HCT116 (cell line): ENCODE data around the gene GNS. TPM values are rescaled to one million over a fixed set of nuclear protein-coding genes. Genes with fewer than 3 reads are reported as not detected.
"Not testable (repeated sequence)": the region's sequence is repeated elsewhere in the genome, so short reads cannot be mapped to it uniquely, and the experiment has no call there.

ENCODE experiments used
- ATAC-seq: fragments of 200-7000 bp; cut with Tn5 transposase; 2 replicates; pipeline ENCODE4 v1.9.1; 2020; ENCODE audit warnings: mild to moderate bottlenecking, moderate library complexity
- BruUV-seq: library from RNA; stranded (reverse); fragments of 400-500 nt; replicated peaks from 2 replicates; lab custom pipeline; 2021; lab: Mats Ljungman, UMichigan
- CTCF ChIA-PET: fragments of 300-600 bp; sonication (Branson Sonifier 250); formaldehyde crosslinking; loops from one replicate; lab custom pipeline; 2021; ENCODE audit warnings: antibody characterized with exemption; lab: Charles Lee
- POLR2A ChIA-PET: fragments of 300-600, 350-600 bp; sonication (Branson Sonifier 250); formaldehyde crosslinking; loops from one replicate; lab custom pipeline; 2021; ENCODE audit warnings: antibody characterized with exemption; lab: Charles Lee
- RAD21 ChIA-PET, 2 experiments: fragments of 300-600 bp; sonication (Branson Sonifier 250); formaldehyde crosslinking; loops; one replicate each; lab custom pipeline; 2023; ENCODE audit warnings: low total read pairs in 2 of 2; ENCODE audit not compliant: uncharacterized antibody in 2 of 2, unreplicated experiment in 2 of 2, low non-redundant PET in 1 of 2; lab: Charles Lee
- DNase-seq: peaks from one replicate; pipeline ENCODE4 v3.0.0-alpha.2; 2010; ENCODE audit warnings: low read depth, low spot score
- H2AFZ ChIP-seq: fragments of 200-600 bp; shearing (Covaris generic), sonication (generic); 2 replicates; pipeline ENCODE4 v1.6.1; 2017; ENCODE audit warnings: low read depth, mixed run types, mixed read lengths, antibody characterized with exemption, low read length; ENCODE audit not compliant: poor library complexity, severe bottlenecking
- H3K27ac ChIP-seq: 2 replicates; pipeline ENCODE4 v1.5.1; 2012; ENCODE audit warnings: low read depth, low read length
- H3K27me3 ChIP-seq: fragments of 200-600 bp; sonication (generic); 2 replicates; pipeline ENCODE4 v1.6.1; 2016; ENCODE audit warnings: mixed run types, low read length, mixed read lengths; ENCODE audit not compliant: insufficient read depth
- H3K36me3 ChIP-seq, 2 experiments: fragments of 200-500 bp in 1 of 2; fragments of 200-600 bp in 1 of 2; sonication (Bioruptor generic) in 1 of 2; sonication (generic) in 1 of 2; 2 replicates each; pipeline versions ENCODE4 v1.5.1 to v1.6.1; 2014 to 2016; ENCODE audit warnings: low read length in 2 of 2, inconsistent platforms in 1 of 2, mixed read lengths in 1 of 2, mixed run types in 1 of 2; ENCODE audit not compliant: insufficient read depth in 2 of 2, control insufficient read depth in 1 of 2
- H3K4me1 ChIP-seq, 2 experiments: fragments of 200-600 bp in 1 of 2; sonication (generic) in 1 of 2; 2 replicates each; pipeline versions ENCODE4 v1.5.1 to v1.6.1; 2012 to 2017; ENCODE audit warnings: low read length in 2 of 2, inconsistent platforms in 1 of 2, mild to moderate bottlenecking in 1 of 2, mixed read lengths in 1 of 2, mixed run types in 1 of 2, moderate library complexity in 1 of 2; ENCODE audit not compliant: insufficient read depth in 2 of 2, control insufficient read depth in 1 of 2
- H3K4me2 ChIP-seq: fragments of 200-600 bp; sonication (generic); 2 replicates; pipeline ENCODE4 v1.6.1; 2017; ENCODE audit warnings: mixed run types, low read length, mixed read lengths
- H3K4me3 ChIP-seq, 2 experiments: fragments of 200-600 bp in 1 of 2; sonication (generic) in 1 of 2; replicated peaks in 1 of 2; 2 replicates each; pipeline ENCODE4 v1.5.1; 2011 to 2016; ENCODE audit warnings: low read length in 2 of 2, control low read depth in 1 of 2, low read depth in 1 of 2, mild to moderate bottlenecking in 1 of 2, mixed read lengths in 1 of 2, mixed run types in 1 of 2
- H3K79me2 ChIP-seq: fragments of 200-600 bp; sonication (generic); 2 replicates; pipeline ENCODE4 v1.6.1; 2017; ENCODE audit warnings: mild to moderate bottlenecking, mixed run types, low read length, moderate library complexity, mixed read lengths; ENCODE audit not compliant: insufficient read depth
- H3K9ac ChIP-seq: fragments of 200-600 bp; sonication (generic); 2 replicates; pipeline ENCODE4 v1.6.1; 2016; ENCODE audit warnings: low read length, mixed read lengths
- H3K9me2 ChIP-seq: fragments of 200-600 bp; sonication (generic), shearing (Covaris generic); 2 replicates; pipeline ENCODE4 v1.6.1; 2017; ENCODE audit warnings: mixed run types, mild to moderate bottlenecking, moderate library complexity; ENCODE audit not compliant: insufficient read depth
- H3K9me3 ChIP-seq, 2 experiments: fragments of 200-500 bp in 1 of 2; fragments of 200-600 bp in 1 of 2; sonication (Bioruptor generic) in 1 of 2; sonication (generic) in 1 of 2; 2 replicates each; pipeline ENCODE4 v1.6.1; 2014 to 2017; ENCODE audit warnings: low read length in 2 of 2, mixed read lengths in 2 of 2, inconsistent platforms in 1 of 2, low read depth in 1 of 2, mild to moderate bottlenecking in 1 of 2, mixed run types in 1 of 2, moderate library complexity in 1 of 2; ENCODE audit not compliant: control insufficient read depth in 1 of 2, insufficient read depth in 1 of 2
- H4K20me1 ChIP-seq: fragments of 200-600 bp; sonication (generic), shearing (Covaris generic); 2 replicates; pipeline ENCODE4 v1.6.1; 2017; ENCODE audit warnings: mixed run types, mild to moderate bottlenecking, moderate library complexity; ENCODE audit not compliant: insufficient read depth
- CTCF ChIP-seq, 3 experiments: fragments of 200-600 bp in 1 of 3; sonication (generic) in 1 of 3; IDR thresholded peaks in 2 of 3; conservative IDR thresholded peaks in 1 of 3; 2 replicates each; pipeline ENCODE4 v1.5.1; 2012 to 2017; ENCODE audit warnings: low read depth in 2 of 3, low read length in 2 of 3, antibody characterized with exemption in 1 of 3, borderline replicate concordance in 1 of 3, control low read depth in 1 of 3, mild to moderate bottlenecking in 1 of 3, mixed read lengths in 1 of 3, mixed run types in 1 of 3, moderate library complexity in 1 of 3; ENCODE audit not compliant: insufficient read depth in 1 of 3
- POLR2A ChIP-seq: IDR thresholded peaks from 2 replicates; pipeline ENCODE4 v1.7.0; 2011; ENCODE audit warnings: borderline replicate concordance; ENCODE audit not compliant: insufficient read depth, insufficient read length; ENCODE audit errors: extremely low read depth
- RAD21 ChIP-seq: IDR thresholded peaks from 2 replicates; pipeline ENCODE4 v1.6.1; 2012; ENCODE audit warnings: low read depth, mild to moderate bottlenecking
- intact Hi-C: fragments of 100-400 bp; cut with micrococcal nuclease; formaldehyde crosslinking; loops from 2 replicates; pipeline ENCODE4 v1.10.0; 2022
- total RNA-seq: library from RNA; stranded (reverse); gene quantifications from one replicate; pipeline ENCODE4 v1.2.1, GENCODE V29; 2021; ENCODE audit not compliant: unreplicated experiment

Gene GNS
- total RNA-seq, 1 experiment from 2014 or later = 45.7 TPM

GRCh38 chr12:64802180-64802775, 43.1 kb upstream of the GNS start:
- H3K4me3 ChIP-seq, H3K27me3 ChIP-seq, H3K9ac ChIP-seq, BruUV-seq, H3K27ac ChIP-seq, H3K9me2 ChIP-seq, H3K9me3 ChIP-seq, H2AFZ ChIP-seq, H3K36me3 ChIP-seq, DNase-seq: not testable (repeated sequence)
- H4K20me1 ChIP-seq = peaks cover 14% of the 10 kb centered on the region; the same call in 1 of the 2 replicates
- intact Hi-C loops = loop anchor here (5.0 kb wide), 1 partner anchor 320 kb away; the partner anchor contains the start of gene WIF1
- peak; percentile 88 for ATAC-seq
- H3K79me2 ChIP-seq = peaks cover 53% of the 10 kb centered on the region
- CTCF ChIA-PET = interaction anchor here (0.7 to 2.4 kb wide), 30 partner anchors 8 to 1318 kb away, joined by 3 to 25 read pairs (median 5); partner anchors contain the start of gene LEMD3
- POLR2A ChIA-PET = interaction anchor here (1.1 kb wide), 1 partner anchor 22 kb away, joined by 5 read pairs; no protein-coding TSS in a partner anchor
- H3K4me1 ChIP-seq = peaks cover 0 to 12% of the 10 kb centered on the region in 2 experiments; a peak in 1 of 4 replicates
- RAD21 ChIA-PET = interaction anchor here in 1 of 2 experiments (1.1 kb wide), 1 partner anchor 267 kb away, joined by 3 read pairs; no protein-coding TSS in a partner anchor
- H3K4me2 ChIP-seq = 0 out of 2 replicates have a peak overlapping the region, but pooled peaks have one; percentile 3
- peak; percentile 63 for TF ChIP-seq RAD21
- peak; percentile 44 to 83 (median 82); a peak in 5 of 6 replicates for TF ChIP-seq CTCF (IDR thresholded peaks at IDR 0.05 in 2 of 3, conservative IDR thresholded peaks at IDR 0.05 in 1 of 3; ENCODE audit: borderline replicate concordance in 1 of 3, insufficient read depth in 1 of 3, low read depth in 2 of 3, low read length in 2 of 3)

GRCh38 chr12:64801381-64801780, 42.2 kb upstream of the GNS start:
- Histone ChIP-seq H4K20me1 (peaks cover 10% of the 10 kb centered on the region; the same call in 1 of the 2 replicates), H3K9me2 (no peaks in the 10 kb centered on the region), H3K4me2 (no peak overlapping the region), H3K4me3 (no peak overlapping the region), H2AFZ (no peak overlapping the region), H3K27me3 (no peaks in the 10 kb centered on the region), H3K79me2 (peaks cover 53% of the 10 kb centered on the region), H3K9ac (no peak overlapping the region), H3K36me3 (no peaks in the 10 kb centered on the region; a peak in 1 of 4 replicates), H3K4me1 (peaks cover 0 to 9% of the 10 kb centered on the region in 2 experiments; a peak in 2 of 4 replicates), H3K27ac (no peak overlapping the region), H3K9me3 (no peaks in the 10 kb centered on the region)
- ChIA-PET CTCF (interaction anchor here (0.6 to 2.4 kb wide), 27 partner anchors 9 to 1379 kb away, joined by 3 to 25 read pairs (median 6); no protein-coding TSS in a partner anchor), POLR2A (interaction anchor here (1.1 kb wide), 1 partner anchor 21 kb away, joined by 5 read pairs; no protein-coding TSS in a partner anchor), RAD21 (interaction anchor here in 1 of 2 experiments (1.1 kb wide), 1 partner anchor 266 kb away, joined by 3 read pairs; no protein-coding TSS in a partner anchor)
- DNase-seq = no peak
- BruUV-seq = no TSS peak
- intact Hi-C loops = loop anchor here (5.0 kb wide), 1 partner anchor 321 kb away; the partner anchor contains the start of gene WIF1
- TF ChIP-seq CTCF (IDR thresholded peaks at IDR 0.05 in 2 of 3, conservative IDR thresholded peaks at IDR 0.05 in 1 of 3; ENCODE audit: borderline replicate concordance in 1 of 3, insufficient read depth in 1 of 3, low read depth in 2 of 3, low read length in 2 of 3) = peak; percentile 57 to 98 (median 70)
- TF ChIP-seq POLR2A = no peak
- TF ChIP-seq RAD21 = peak; percentile 47; the same call in 1 of the 2 replicates
- ATAC-seq = peak; percentile 80
